Measurements from ENCODE around the gene GFPT2. TPM values are rescaled to one million over a fixed set of nuclear protein-coding genes. Genes with fewer than 3 reads are reported as not detected.

GFPT2 gene
- total RNA-seq (1 to 10 TPM; 4.4 to 7.2 (median 6.5) TPM), polyA plus RNA-seq (1 to 10 TPM; 2.0 to 2.4 (median 2.4) TPM)
- long read RNA-seq, donor 1, transcript GFPT2-201 (19 exons, 3,093 nt) = major isoform, 10 of 11 reads
- long read RNA-seq, donor 1, partial matches to known transcripts = 0 of 11 reads
- long read RNA-seq, donor 1, other reads (novel, unspliced or antisense) = 1 of 11 reads
- long read RNA-seq, donor 2, transcript GFPT2-201 (19 exons, 3,093 nt) = major isoform, 15 of 21 reads
- long read RNA-seq, donor 2, partial matches to known transcripts = 2 of 21 reads
- long read RNA-seq, donor 2, other reads (novel, unspliced or antisense) = 4 of 21 reads

DNA sequence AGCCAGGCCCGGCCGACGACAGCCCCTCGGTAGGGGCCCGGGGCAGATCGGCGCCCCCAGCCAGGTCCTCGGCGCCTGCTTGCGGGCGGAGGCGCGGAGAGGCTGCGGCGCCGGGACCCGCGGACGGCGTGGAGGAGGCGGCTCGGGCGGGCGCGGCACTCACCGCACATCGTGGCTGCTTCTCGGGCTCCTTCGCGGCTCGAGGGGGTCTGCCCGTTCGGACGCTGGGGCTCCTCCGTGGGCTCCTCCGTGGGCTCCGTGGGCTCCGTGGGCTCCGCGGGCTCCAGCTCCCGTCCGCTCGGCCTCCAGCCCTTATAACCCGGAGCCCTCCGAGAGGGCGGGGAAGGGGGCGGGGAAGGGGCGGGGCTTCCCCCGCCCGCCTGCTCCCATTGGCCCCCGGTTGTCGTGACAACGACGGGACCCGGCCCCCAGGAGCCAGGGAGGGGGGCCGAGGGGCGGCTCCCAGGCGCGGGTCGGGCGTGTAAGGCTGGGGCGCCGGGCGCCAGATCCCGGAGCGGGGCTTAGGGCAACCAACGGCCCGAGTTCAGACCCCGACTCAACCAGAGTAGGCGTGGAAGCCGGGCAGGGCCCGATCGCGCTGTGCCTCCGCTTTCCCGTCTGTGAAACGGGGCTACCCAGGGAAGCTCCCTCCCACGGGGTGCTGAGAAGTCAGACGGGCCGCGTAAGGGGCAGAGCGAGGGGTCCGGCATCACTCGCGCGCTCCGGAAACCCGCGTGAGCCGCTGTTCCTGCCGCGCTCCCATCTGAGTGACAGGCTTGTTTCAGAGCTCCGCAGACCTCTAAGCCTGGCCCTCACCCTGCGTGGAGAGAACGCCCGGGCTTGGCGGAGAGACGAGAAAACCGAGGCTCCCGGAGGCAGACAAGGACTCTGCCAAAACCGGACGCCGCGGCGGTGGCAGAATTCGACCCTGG is at the start of gene GFPT2:
Gene GFPT2 (minus strand): TSS at position 289 of the 932 bp plus-strand sequence. CDS start 119 bp downstream, at position 170.
- peak within 1 kb of the TSS; percentile 72 for H3K4me3 ChIP-seq
- ATAC-seq (peak; percentile 87 to 94 (median 90)), DNase-seq (peak; percentile 85 to 87)
- WGBS, 3 donors = 0 to 1% (median 0%) methylated on average over 74 to 106 of the region's 106 CpGs
- H3K36me3 ChIP-seq (ENCODE audit: insufficient read depth in 1 of 2, low read depth in 1 of 2) = no peaks in the 10 kb centered on the region
- no peak within 1 kb of the TSS for H3K27ac ChIP-seq
- H3K9me3 ChIP-seq = no peaks in the 10 kb centered on the region
- no peak for TF ChIP-seq CTCF (IDR thresholded peaks at IDR 0.05)
- peaks cover 6% of the 10 kb centered on the region for H3K4me1 ChIP-seq
- intact Hi-C loops (cut with DNase I) = no loop called here
- peaks cover 0 to 42% (median 10%) of the 10 kb centered on the region in 3 donors for H3K27me3 ChIP-seq (ENCODE audit: insufficient read depth in 3 of 3, low read length in 2 of 3)

DNA sequence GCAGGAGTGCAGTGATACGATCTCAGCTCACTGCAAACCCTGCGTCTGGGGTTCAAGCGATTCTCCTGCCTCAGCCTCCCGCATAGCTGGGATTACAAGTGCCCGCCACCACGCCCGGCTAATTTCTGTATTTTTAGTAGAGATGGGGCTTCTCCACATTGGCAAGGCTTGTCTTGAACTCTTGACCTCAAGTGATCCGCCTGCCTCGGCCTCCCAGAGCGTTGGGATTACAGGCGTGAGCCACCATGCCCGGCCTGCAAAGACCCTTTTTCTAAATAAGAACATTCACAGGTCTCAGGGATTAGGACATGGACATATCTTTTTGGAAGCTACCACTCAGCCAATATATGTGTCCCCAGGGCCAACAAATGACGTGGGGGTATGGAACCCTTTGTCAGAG is 49.6 kb upstream of the GFPT2 start:
- H3K4me3 ChIP-seq = no peak overlapping the region
- no peaks in the 10 kb centered on the region for H3K4me1 ChIP-seq
- TF ChIP-seq CTCF (IDR thresholded peaks at IDR 0.05) = no peak
- 90 to 91% (median 90%) methylated on average over 13 of the region's 13 CpGs for WGBS, 3 donors
- H3K27ac ChIP-seq = no peak overlapping the region
- H3K9me3 ChIP-seq = no peaks in the 10 kb centered on the region
- no peaks in the 10 kb centered on the region for H3K27me3 ChIP-seq (ENCODE audit: insufficient read depth in 3 of 3, low read length in 2 of 3)
- ATAC-seq = no peak
- no peak for DNase-seq
- no peaks in the 10 kb centered on the region for H3K36me3 ChIP-seq (ENCODE audit: insufficient read depth in 1 of 2, low read depth in 1 of 2)
- intact Hi-C loops (cut with DNase I) = no loop called here

DNA sequence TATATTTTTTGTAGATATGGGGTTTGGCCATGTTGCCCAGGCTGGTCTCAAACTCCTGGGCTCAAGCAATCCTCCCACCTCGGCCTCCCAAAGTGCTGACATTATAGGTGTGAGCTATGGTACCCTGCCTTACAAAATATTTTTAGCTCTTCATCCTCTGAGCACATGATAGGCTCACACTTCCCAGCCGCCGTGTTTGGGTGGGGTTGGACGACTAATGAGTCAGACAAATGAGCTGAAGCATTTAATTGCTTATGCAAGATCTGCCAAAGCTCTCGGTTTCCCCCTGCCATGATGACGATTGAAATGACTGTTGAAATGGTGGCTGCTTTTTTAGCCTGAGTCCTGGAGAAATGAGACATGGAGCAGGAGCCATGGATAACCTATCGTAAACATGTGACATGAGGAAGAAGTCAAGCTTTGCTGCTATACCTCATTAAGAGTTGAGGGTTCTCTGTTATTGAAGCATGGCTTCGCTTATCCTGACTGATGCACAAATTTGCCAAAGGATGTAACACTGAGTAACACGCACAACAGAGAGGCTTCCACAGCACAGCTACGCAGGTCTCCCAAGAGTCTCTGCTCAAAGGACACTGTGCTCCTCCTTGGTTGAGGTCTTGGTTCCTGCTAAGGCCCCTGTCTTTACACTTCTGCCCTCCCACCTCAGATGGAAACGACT is 48.2 kb upstream of the GFPT2 start:
- H3K4me3 ChIP-seq = no peak overlapping the region
- 88 to 91% (median 90%) methylated on average over 11 of the region's 11 CpGs for whole genome bisulfite sequencing, 3 donors
- TF ChIP-seq CTCF (IDR thresholded peaks at IDR 0.05) = no peak
- H3K27ac ChIP-seq = no peak overlapping the region
- intact Hi-C loops (cut with DNase I) = no loop called here
- no peaks in the 10 kb centered on the region for H3K36me3 ChIP-seq (ENCODE audit: insufficient read depth in 1 of 2, low read depth in 1 of 2)
- H3K9me3 ChIP-seq = no peaks in the 10 kb centered on the region
- DNase-seq (no peak), ATAC-seq (no peak)
- H3K4me1 ChIP-seq = no peaks in the 10 kb centered on the region
- H3K27me3 ChIP-seq (ENCODE audit: insufficient read depth in 3 of 3, low read length in 2 of 3) = no peaks in the 10 kb centered on the region

- Histone ChIP-seq H3K9me3 (no peaks in the 10 kb centered on the region), H3K36me3 (ENCODE audit: insufficient read depth in 1 of 2, low read depth in 1 of 2) (no peaks in the 10 kb centered on the region), H3K27ac (no peak overlapping the region), H3K4me3 (no peak overlapping the region), H3K27me3 (ENCODE audit: insufficient read depth in 3 of 3, low read length in 2 of 3) (no peaks in the 10 kb centered on the region), H3K4me1 (no peaks in the 10 kb centered on the region)
- no peak for TF ChIP-seq CTCF (IDR thresholded peaks at IDR 0.05)
- WGBS, 3 donors = 77 to 82% (median 78%) methylated on average over 9 of the region's 9 CpGs
- DNase-seq = no peak
- no peak for ATAC-seq
- intact Hi-C loops (cut with DNase I) = no loop called here
These were observed 47.3 kb upstream of the GFPT2 start for GRCh38 chr5:180400416-180400815.

Measured in psoas muscle (tissue), 8 donors.